PC-3 (cell line): Measurements from ENCODE around the gene DPH1. TPM values are rescaled to one million over a fixed set of nuclear protein-coding genes. Genes with fewer than 3 reads are reported as not detected.

Experiments used
- ATAC-seq: fragments of 200-7000 bp; cut with Tn5 transposase; 2 replicates; pipeline ENCODE4 v1.9.1; 2020; ENCODE audit warnings: mild to moderate bottlenecking, moderate library complexity
- BruUV-seq: library from RNA; stranded (reverse); fragments of 400-500 nt; replicated peaks from 2 replicates; lab custom pipeline; 2021; lab: Mats Ljungman, UMichigan
- CTCF ChIA-PET: fragments of 300-600 bp; sonication (Branson Sonifier 250); formaldehyde crosslinking; loops from one replicate; lab custom pipeline; 2022; ENCODE audit warnings: antibody characterized with exemption; lab: Charles Lee
- POLR2A ChIA-PET: fragments of 300-600 bp; sonication (Branson Sonifier 250); formaldehyde crosslinking; loops from one replicate; lab custom pipeline; 2022; ENCODE audit warnings: antibody characterized with exemption; ENCODE audit not compliant: unreplicated experiment; lab: Charles Lee
- DNase-seq: peaks from one replicate; pipeline ENCODE4 v3.0.0-alpha.2; 2015
- H2AFZ ChIP-seq: fragments of 300-600 bp; sonication (generic); 2 replicates; pipeline ENCODE4 v1.6.0; 2016; ENCODE audit warnings: antibody characterized with exemption, low read length
- H3F3A ChIP-seq: fragments of 300-600 bp; sonication (generic); one replicate; pipeline ENCODE4 v1.6.0; 2017; ENCODE audit warnings: antibody characterized with exemption, low read length, control low read depth, mild to moderate bottlenecking; ENCODE audit not compliant: unreplicated experiment
- H3K27ac ChIP-seq: fragments of 300-600 bp; sonication (generic); 2 replicates; pipeline ENCODE4 v1.5.1; 2016; ENCODE audit warnings: mild to moderate bottlenecking, low read length
- H3K27me3 ChIP-seq: fragments of 300-600 bp; sonication (generic); 2 replicates; pipeline ENCODE4 v1.6.1; 2016; ENCODE audit warnings: low read length, mixed read lengths
- H3K36me3 ChIP-seq: fragments of 300-600 bp; sonication (generic); 2 replicates; pipeline ENCODE4 v1.6.1; 2016; ENCODE audit warnings: low read depth, mixed run types, low read length, mixed read lengths
- H3K4me1 ChIP-seq: fragments of 300-600 bp; sonication (generic); 2 replicates; pipeline ENCODE4 v1.5.1; 2016; ENCODE audit warnings: low read length; ENCODE audit not compliant: insufficient read depth
- H3K4me2 ChIP-seq: fragments of 300-600 bp; sonication (generic); 2 replicates; pipeline ENCODE4 v1.6.0; 2016; ENCODE audit warnings: low read length
- H3K4me3 ChIP-seq: fragments of 300-600 bp; sonication (generic); 2 replicates; pipeline ENCODE4 v1.5.1; 2016; ENCODE audit warnings: mild to moderate bottlenecking, low read length, mixed read lengths
- H3K79me2 ChIP-seq: fragments of 300-600 bp; sonication (generic); 2 replicates; pipeline ENCODE4 v1.6.1; 2017; ENCODE audit warnings: low read length, mixed read lengths
- H3K9ac ChIP-seq: fragments of 300-600 bp; sonication (generic); 2 replicates; pipeline ENCODE4 v1.6.0; 2016; ENCODE audit warnings: mild to moderate bottlenecking, low read length
- H3K9me2 ChIP-seq: fragments of 300-600 bp; sonication (generic); replicated peaks from 2 replicates; pipeline ENCODE4 v1.6.1; 2016; ENCODE audit warnings: mixed run types, low read length, mixed read lengths
- H3K9me3 ChIP-seq: fragments of 300-600 bp; sonication (generic); 2 replicates; pipeline ENCODE4 v1.6.1; 2016; ENCODE audit warnings: low read length, mixed read lengths
- H4K20me1 ChIP-seq: fragments of 300-600 bp; sonication (generic); 2 replicates; pipeline ENCODE4 v1.6.1; 2016; ENCODE audit warnings: low read length, mixed read lengths
- EZH2 ChIP-seq: fragments of 300-600 bp; sonication (generic); IDR thresholded peaks from one replicate; pipeline ENCODE4 v1.6.1; 2017; ENCODE audit warnings: antibody characterized with exemption, mild to moderate bottlenecking, low read length; ENCODE audit not compliant: unreplicated experiment
- EZH2phosphoT487 ChIP-seq: fragments of 300-600 bp; sonication (generic); IDR thresholded peaks from 2 replicates; pipeline ENCODE4 v1.6.1; 2018; ENCODE audit warnings: mild to moderate bottlenecking, antibody characterized with exemption, low read length, borderline replicate concordance
- intact Hi-C: fragments of 100-400 bp; cut with micrococcal nuclease; formaldehyde crosslinking; loops from 2 replicates; pipeline ENCODE4 v1.9.0; 2023
- total RNA-seq: library from RNA; depleted of rRNA; stranded (reverse); fragments of >200 nt; gene quantifications from 2 replicates; pipeline ENCODE4 v1.2.3, GENCODE V29; 2014
- TF ChIP-seq, protein P1 (sequence below): fragments of 300-600 bp; sonication (generic); conservative IDR thresholded peaks from 2 replicates; pipeline ENCODE4 v1.5.1; 2017; ENCODE audit warnings: antibody characterized with exemption, low read depth, mild to moderate bottlenecking, low read length

The DPH1 gene
- total RNA-seq, 1 experiment from 2014 or later = 47.9 TPM

DNA sequence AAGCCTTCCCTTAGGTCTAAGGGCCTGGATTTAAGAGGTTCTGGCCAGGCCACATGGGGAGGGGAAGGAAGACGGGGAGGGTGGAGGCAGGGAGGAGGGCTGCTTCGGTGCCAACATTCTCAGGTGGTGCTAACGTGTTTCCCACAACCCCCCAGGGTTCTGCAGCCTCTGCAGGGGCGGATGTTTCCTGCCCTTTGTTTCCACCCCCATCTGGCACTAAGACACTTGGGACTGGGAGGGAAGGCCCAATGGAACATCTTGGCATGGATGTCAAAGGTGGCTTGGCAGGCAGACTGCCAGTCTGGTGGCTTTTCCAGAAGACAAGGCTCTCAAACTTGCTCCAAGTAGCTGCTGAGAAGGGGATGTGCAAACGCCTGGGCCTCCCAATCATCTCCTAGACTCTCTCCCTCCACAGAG is 37.7 kb downstream of the DPH1 start:
- H3K9me2 ChIP-seq = no peaks in the 10 kb centered on the region
- ChIA-PET POLR2A (interaction anchor here (0.6 kb wide), 1 partner anchor 15 kb away, joined by 3 read pairs; no protein-coding TSS in a partner anchor), CTCF (no interaction called here)
- no TSS peak for BruUV-seq
- no peaks in the 10 kb centered on the region for H3K79me2 ChIP-seq
- H3K4me3 ChIP-seq = no peak overlapping the region
- no peak for DNase-seq
- no peaks in the 10 kb centered on the region for H3K27me3 ChIP-seq
- no peaks in the 10 kb centered on the region for H3F3A ChIP-seq
- H4K20me1 ChIP-seq = no peaks in the 10 kb centered on the region
- peak overlapping the region; percentile 43; the same call in 1 of the 2 replicates for H3K9ac ChIP-seq
- intact Hi-C loops = no loop called here
- TF ChIP-seq, protein P1, sequence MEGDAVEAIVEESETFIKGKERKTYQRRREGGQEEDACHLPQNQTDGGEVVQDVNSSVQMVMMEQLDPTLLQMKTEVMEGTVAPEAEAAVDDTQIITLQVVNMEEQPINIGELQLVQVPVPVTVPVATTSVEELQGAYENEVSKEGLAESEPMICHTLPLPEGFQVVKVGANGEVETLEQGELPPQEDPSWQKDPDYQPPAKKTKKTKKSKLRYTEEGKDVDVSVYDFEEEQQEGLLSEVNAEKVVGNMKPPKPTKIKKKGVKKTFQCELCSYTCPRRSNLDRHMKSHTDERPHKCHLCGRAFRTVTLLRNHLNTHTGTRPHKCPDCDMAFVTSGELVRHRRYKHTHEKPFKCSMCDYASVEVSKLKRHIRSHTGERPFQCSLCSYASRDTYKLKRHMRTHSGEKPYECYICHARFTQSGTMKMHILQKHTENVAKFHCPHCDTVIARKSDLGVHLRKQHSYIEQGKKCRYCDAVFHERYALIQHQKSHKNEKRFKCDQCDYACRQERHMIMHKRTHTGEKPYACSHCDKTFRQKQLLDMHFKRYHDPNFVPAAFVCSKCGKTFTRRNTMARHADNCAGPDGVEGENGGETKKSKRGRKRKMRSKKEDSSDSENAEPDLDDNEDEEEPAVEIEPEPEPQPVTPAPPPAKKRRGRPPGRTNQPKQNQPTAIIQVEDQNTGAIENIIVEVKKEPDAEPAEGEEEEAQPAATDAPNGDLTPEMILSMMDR = no peak
- TF ChIP-seq EZH2 (no peak), EZH2phosphoT487 (no peak)
- H3K36me3 ChIP-seq = no peaks in the 10 kb centered on the region
- H3K9me3 ChIP-seq = no peaks in the 10 kb centered on the region
- no peak overlapping the region for H2AFZ ChIP-seq
- no peak for ATAC-seq
- peak overlapping the region; percentile 77 for H3K27ac ChIP-seq
- 0 out of 2 replicates have a peak overlapping the region, but pooled peaks have one; percentile 7 for H3K4me2 ChIP-seq
- H3K4me1 ChIP-seq = peaks cover 29% of the 10 kb centered on the region

DNA sequence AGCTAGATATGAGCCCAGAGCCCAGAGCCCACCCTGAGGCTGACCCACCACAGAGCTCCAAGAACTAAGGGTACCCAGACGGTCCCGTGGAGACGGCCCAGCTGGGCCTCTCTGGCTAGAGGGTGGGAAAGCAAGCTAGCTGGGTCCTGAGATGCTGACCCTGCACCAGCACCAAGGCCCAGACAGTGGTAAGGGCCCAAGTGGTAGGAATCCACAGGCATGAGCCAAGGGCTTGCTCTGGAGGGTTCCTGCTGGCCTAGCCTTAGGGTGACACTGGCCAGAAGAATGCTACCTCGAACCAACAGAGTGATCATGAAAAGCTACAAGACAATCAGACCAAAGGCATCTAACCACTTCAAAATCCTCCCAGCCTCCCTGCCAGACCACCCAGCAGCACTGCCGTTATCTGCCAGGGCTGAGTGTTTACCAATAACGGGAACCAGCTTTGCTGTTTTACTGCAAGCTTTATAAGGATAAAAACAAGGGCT is 38.1 kb downstream of the DPH1 start:
- BruUV-seq = no TSS peak
- peak overlapping the region; percentile 77 for H3K27ac ChIP-seq
- H2AFZ ChIP-seq = no peak overlapping the region
- no peak overlapping the region for H3K4me3 ChIP-seq
- POLR2A ChIA-PET = interaction anchor here (0.6 to 1.0 kb wide), 2 partner anchors 14 to 17 kb away, joined by 3 read pairs; no protein-coding TSS in a partner anchor
- H3K27me3 ChIP-seq = no peaks in the 10 kb centered on the region
- H4K20me1 ChIP-seq = no peaks in the 10 kb centered on the region
- TF ChIP-seq, protein P1 = no peak
- no peak for TF ChIP-seq EZH2phosphoT487
- CTCF ChIA-PET = interaction anchor here (1.2 to 1.5 kb wide), 2 partner anchors 9 to 13 kb away, joined by 3 read pairs; partner anchors contain the start of gene HIC1
- DNase-seq (no peak), ATAC-seq (no peak)
- intact Hi-C loops = no loop called here
- H3K36me3 ChIP-seq = no peaks in the 10 kb centered on the region
- H3K79me2 ChIP-seq = no peaks in the 10 kb centered on the region
- H3K9me3 ChIP-seq = no peaks in the 10 kb centered on the region
- peak overlapping the region; percentile 7; the same call in 1 of the 2 replicates for H3K4me2 ChIP-seq
- no peaks in the 10 kb centered on the region for H3F3A ChIP-seq
- peaks cover 29% of the 10 kb centered on the region for H3K4me1 ChIP-seq
- H3K9ac ChIP-seq = peak overlapping the region; percentile 43
- no peaks in the 10 kb centered on the region for H3K9me2 ChIP-seq

DNA sequence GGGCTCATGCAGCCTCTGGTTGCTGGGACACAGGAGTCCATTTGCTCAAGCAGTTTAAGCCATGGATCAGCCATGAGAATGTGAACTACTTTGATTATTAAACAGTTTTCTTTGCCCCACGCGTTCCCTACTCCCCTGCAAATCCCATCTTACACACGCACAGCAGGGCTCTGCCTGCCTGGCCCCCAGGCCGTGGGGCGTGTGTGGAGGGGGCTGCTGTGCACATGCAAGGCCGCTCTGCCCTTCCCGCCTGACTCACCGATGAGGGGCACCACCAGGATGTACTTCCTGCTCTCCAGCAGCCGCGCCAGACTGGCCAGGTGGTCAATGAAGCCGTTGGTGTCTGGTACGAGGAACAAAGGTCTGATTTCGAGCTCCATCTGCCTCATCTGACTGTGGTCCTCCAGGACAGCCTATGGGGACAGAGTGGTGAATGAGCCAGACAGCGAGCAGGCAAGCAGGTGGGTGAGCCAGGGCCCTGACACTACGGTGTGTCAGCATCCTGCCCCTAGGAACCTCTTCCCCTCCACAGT is 38.6 kb downstream of the DPH1 start:
- ChIA-PET CTCF (interaction anchor here (1.2 to 1.5 kb wide), 2 partner anchors 9 to 14 kb away, joined by 3 read pairs; partner anchors contain the start of gene HIC1), POLR2A (interaction anchor here (0.6 to 1.0 kb wide), 2 partner anchors 13 to 18 kb away, joined by 3 read pairs; no protein-coding TSS in a partner anchor)
- Histone ChIP-seq H3K79me2 (no peaks in the 10 kb centered on the region), H3K9me3 (no peaks in the 10 kb centered on the region), H4K20me1 (no peaks in the 10 kb centered on the region), H3K27ac (peak overlapping the region; percentile 77), H3K4me1 (peaks cover 29% of the 10 kb centered on the region), H3K9me2 (no peaks in the 10 kb centered on the region), H3K9ac (peak overlapping the region; percentile 43), H3K4me3 (no peak overlapping the region), H3K27me3 (no peaks in the 10 kb centered on the region), H2AFZ (peak overlapping the region; percentile 39), H3K4me2 (peak overlapping the region; percentile 7; the same call in 1 of the 2 replicates), H3F3A (no peaks in the 10 kb centered on the region), H3K36me3 (no peaks in the 10 kb centered on the region)
- no TSS peak for BruUV-seq
- ATAC-seq = peak; percentile 91
- DNase-seq = peak; percentile 71
- intact Hi-C loops = no loop called here
- TF ChIP-seq, protein P1 = no peak
- TF ChIP-seq EZH2 (no peak), EZH2phosphoT487 (no peak)
